ENCODE data around the gene GDAP1L1.

DNA sequence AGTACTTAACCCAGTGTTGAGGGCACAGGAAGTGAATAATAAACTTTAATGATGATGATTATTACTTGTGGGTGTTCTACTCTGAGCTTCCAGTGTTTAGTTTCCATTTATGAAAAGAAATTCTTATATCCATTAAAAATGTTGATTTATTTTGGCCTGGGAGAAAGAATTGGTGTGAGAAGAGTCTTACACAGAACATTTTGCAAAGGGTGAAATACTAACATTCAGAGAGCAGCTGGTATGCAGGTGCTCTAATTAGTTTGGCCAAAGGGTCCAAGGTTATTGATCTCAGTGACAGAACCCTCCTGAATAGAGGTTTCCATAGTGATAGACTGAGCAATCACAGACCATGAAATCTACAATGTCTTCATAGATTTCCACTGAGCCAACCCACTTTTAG is 41.0 kb upstream of the GDAP1L1 start:
- TF ChIP-seq, protein P1, sequence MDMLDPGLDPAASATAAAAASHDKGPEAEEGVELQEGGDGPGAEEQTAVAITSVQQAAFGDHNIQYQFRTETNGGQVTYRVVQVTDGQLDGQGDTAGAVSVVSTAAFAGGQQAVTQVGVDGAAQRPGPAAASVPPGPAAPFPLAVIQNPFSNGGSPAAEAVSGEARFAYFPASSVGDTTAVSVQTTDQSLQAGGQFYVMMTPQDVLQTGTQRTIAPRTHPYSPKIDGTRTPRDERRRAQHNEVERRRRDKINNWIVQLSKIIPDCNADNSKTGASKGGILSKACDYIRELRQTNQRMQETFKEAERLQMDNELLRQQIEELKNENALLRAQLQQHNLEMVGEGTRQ (IDR thresholded peaks at IDR 0.05): no peak
- TF ChIP-seq SMC3 (IDR thresholded peaks at IDR 0.05) (no peak), JUNB (IDR thresholded peaks at IDR 0.05) (no peak), ESRRA (IDR thresholded peaks at IDR 0.05; ENCODE audit: borderline replicate concordance, low read length) (no peak), HDAC2 (IDR thresholded peaks at IDR 0.05) (no peak), CHD4 (IDR thresholded peaks at IDR 0.05; ENCODE audit: borderline replicate concordance) (no peak), MAFK (IDR thresholded peaks at IDR 0.05; ENCODE audit: partially characterized antibody) (no peak), ATOH8 (CRISPR knock-in tag; IDR thresholded peaks at IDR 0.05; ENCODE audit: low read depth) (no peak), EP300 (IDR thresholded peaks at IDR 0.05) (no peak), REST (IDR thresholded peaks at IDR 0.05) (no peak), RFX5 (IDR thresholded peaks at IDR 0.05) (no peak), POLR2A (IDR thresholded peaks at IDR 0.05; ENCODE audit: low read length) (no peak)
- TF ChIP-seq, protein P2, sequence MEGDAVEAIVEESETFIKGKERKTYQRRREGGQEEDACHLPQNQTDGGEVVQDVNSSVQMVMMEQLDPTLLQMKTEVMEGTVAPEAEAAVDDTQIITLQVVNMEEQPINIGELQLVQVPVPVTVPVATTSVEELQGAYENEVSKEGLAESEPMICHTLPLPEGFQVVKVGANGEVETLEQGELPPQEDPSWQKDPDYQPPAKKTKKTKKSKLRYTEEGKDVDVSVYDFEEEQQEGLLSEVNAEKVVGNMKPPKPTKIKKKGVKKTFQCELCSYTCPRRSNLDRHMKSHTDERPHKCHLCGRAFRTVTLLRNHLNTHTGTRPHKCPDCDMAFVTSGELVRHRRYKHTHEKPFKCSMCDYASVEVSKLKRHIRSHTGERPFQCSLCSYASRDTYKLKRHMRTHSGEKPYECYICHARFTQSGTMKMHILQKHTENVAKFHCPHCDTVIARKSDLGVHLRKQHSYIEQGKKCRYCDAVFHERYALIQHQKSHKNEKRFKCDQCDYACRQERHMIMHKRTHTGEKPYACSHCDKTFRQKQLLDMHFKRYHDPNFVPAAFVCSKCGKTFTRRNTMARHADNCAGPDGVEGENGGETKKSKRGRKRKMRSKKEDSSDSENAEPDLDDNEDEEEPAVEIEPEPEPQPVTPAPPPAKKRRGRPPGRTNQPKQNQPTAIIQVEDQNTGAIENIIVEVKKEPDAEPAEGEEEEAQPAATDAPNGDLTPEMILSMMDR (IDR thresholded peaks at IDR 0.05): no peak
- TF ChIP-seq, protein P3, sequence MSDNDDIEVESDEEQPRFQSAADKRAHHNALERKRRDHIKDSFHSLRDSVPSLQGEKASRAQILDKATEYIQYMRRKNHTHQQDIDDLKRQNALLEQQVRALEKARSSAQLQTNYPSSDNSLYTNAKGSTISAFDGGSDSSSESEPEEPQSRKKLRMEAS (IDR thresholded peaks at IDR 0.05): no peak
